SK-N-SH (cell line): ENCODE results near the gene FA2H.

Source experiments
- EP300 ChIP-seq, 2 experiments: IDR thresholded peaks; 2 replicates each; pipeline versions ENCODE4 v1.4.0 to v1.6.1; 2012; ENCODE audit warnings: borderline replicate concordance in 1 of 2, low read depth in 1 of 2, low read length in 1 of 2
- FOSL2 ChIP-seq: IDR thresholded peaks from 2 replicates; pipeline ENCODE4 v1.4.0; 2012; ENCODE audit warnings: low read depth, mild to moderate bottlenecking, moderate library complexity, borderline replicate concordance
- FOXM1 ChIP-seq: IDR thresholded peaks from 2 replicates; pipeline ENCODE4 v1.4.0; 2012; ENCODE audit warnings: low read depth, mild to moderate bottlenecking
- GABPA ChIP-seq: IDR thresholded peaks from 2 replicates; pipeline ENCODE4 v1.4.0; 2012; ENCODE audit warnings: low read depth, mild to moderate bottlenecking
- NRF1 ChIP-seq: IDR thresholded peaks from 2 replicates; pipeline ENCODE4 v1.6.1; 2012; ENCODE audit warnings: low read depth, mild to moderate bottlenecking, low read length
- POLR2AphosphoS5 ChIP-seq: IDR thresholded peaks from 2 replicates; pipeline ENCODE4 v1.6.1; 2012; ENCODE audit warnings: low read depth, low read length
- RCOR1 ChIP-seq: fragments of 150-350 bp; IDR thresholded peaks from 2 replicates; pipeline ENCODE4 v1.6.1; 2017; ENCODE audit warnings: antibody characterized with exemption, low read length
- REST ChIP-seq: IDR thresholded peaks from 2 replicates; pipeline ENCODE4 v1.6.1; 2012; ENCODE audit warnings: mild to moderate bottlenecking, low read depth, low read length, moderate library complexity
- TCF12 ChIP-seq: IDR thresholded peaks from 2 replicates; pipeline ENCODE4 v1.4.0; 2012
- YY1 ChIP-seq: IDR thresholded peaks from 2 replicates; pipeline ENCODE4 v1.4.0; 2012; ENCODE audit warnings: low read depth, mild to moderate bottlenecking
- ZBTB33 ChIP-seq: IDR thresholded peaks from 2 replicates; pipeline ENCODE4 v1.4.0; 2012; ENCODE audit warnings: low read depth, borderline replicate concordance
- TF ChIP-seq, protein P1 (sequence below): fragments of 150-350 bp; IDR thresholded peaks from 2 replicates; pipeline ENCODE4 v1.6.1; 2016; ENCODE audit warnings: mild to moderate bottlenecking, low read depth, low read length
- TF ChIP-seq, protein P2 (sequence below): fragments of 200-600 bp; sonication (generic); IDR thresholded peaks from 2 replicates; pipeline ENCODE4 v1.6.1; 2017; ENCODE audit warnings: antibody characterized with exemption, mild to moderate bottlenecking, moderate library complexity

GRCh38 chr16:74666010-74666421, 108.6 kb downstream of the FA2H start:
- TF ChIP-seq YY1 (no peak), REST (no peak), FOSL2 (no peak), EP300 (IDR thresholded peaks at IDR 0.05; ENCODE audit: borderline replicate concordance in 1 of 2, low read depth in 1 of 2, low read length in 1 of 2) (no peak), FOXM1 (no peak), ZBTB33 (no peak), RCOR1 (no peak), GABPA (no peak), TCF12 (no peak), NRF1 (no peak), POLR2AphosphoS5 (no peak)
- TF ChIP-seq, protein P1, sequence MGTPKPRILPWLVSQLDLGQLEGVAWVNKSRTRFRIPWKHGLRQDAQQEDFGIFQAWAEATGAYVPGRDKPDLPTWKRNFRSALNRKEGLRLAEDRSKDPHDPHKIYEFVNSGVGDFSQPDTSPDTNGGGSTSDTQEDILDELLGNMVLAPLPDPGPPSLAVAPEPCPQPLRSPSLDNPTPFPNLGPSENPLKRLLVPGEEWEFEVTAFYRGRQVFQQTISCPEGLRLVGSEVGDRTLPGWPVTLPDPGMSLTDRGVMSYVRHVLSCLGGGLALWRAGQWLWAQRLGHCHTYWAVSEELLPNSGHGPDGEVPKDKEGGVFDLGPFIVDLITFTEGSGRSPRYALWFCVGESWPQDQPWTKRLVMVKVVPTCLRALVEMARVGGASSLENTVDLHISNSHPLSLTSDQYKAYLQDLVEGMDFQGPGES = no peak
- TF ChIP-seq, protein P2, sequence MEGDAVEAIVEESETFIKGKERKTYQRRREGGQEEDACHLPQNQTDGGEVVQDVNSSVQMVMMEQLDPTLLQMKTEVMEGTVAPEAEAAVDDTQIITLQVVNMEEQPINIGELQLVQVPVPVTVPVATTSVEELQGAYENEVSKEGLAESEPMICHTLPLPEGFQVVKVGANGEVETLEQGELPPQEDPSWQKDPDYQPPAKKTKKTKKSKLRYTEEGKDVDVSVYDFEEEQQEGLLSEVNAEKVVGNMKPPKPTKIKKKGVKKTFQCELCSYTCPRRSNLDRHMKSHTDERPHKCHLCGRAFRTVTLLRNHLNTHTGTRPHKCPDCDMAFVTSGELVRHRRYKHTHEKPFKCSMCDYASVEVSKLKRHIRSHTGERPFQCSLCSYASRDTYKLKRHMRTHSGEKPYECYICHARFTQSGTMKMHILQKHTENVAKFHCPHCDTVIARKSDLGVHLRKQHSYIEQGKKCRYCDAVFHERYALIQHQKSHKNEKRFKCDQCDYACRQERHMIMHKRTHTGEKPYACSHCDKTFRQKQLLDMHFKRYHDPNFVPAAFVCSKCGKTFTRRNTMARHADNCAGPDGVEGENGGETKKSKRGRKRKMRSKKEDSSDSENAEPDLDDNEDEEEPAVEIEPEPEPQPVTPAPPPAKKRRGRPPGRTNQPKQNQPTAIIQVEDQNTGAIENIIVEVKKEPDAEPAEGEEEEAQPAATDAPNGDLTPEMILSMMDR = no peak
